ENCODE measurements around the gene FADS2.
A peak's percentile ranks its signal among the peaks of the same experiment; 100 is the strongest.

Gene FADS2

DNA sequence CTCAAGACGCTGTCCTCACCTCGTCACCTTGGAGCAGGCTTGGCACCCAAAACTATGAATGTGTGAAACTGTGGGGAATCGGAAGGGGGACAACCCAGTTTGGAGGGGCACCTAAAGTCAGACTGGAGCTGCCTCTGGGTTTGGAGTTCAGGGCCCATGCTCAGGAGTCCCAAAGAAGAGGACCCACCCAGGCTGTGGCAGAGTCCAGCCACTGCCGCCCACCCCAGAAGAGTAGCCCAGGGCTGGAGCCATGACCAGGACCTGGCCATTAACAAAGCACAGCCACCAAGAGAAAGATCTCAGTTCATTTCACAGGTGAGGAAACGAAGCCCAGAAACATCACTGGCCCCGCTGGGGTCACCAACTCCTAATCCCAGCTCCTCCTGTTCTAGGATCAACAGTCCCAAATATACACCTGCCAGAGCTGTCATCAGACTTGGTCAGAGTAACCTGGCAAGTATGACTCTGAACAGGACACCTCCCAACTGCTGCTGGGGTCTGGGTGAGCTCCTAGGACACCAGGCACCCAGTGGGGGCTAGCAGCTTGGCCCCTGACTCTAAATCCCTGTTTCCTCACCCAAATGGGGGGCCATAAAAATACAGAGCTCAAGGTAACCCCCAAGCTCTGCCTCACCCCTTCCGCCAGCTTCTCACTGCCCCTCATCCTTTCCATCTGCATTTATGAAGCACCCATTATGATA is 86.5 kb downstream of the FADS2 start:
- peaks cover 8% of the 10 kb centered on the region for H3K27me3 ChIP-seq (ENCODE audit: insufficient read depth, poor library complexity, severe bottlenecking)
- H3K36me3 ChIP-seq (ENCODE audit: low read depth) = no peaks in the 10 kb centered on the region
- H3K9me3 ChIP-seq (ENCODE audit: severe bottlenecking) = no peaks in the 10 kb centered on the region
- no peak overlapping the region for H3K4me3 ChIP-seq (ENCODE audit: severe bottlenecking)
- no peak for ATAC-seq (ENCODE audit: low read depth)
- no peak overlapping the region for H3K27ac ChIP-seq (ENCODE audit: poor library complexity, severe bottlenecking)
- no peaks in the 10 kb centered on the region for H3K4me1 ChIP-seq (ENCODE audit: insufficient read depth, poor library complexity, severe bottlenecking)
- no peak for DNase-seq (ENCODE audit: low spot score)
- TF ChIP-seq, protein P1, sequence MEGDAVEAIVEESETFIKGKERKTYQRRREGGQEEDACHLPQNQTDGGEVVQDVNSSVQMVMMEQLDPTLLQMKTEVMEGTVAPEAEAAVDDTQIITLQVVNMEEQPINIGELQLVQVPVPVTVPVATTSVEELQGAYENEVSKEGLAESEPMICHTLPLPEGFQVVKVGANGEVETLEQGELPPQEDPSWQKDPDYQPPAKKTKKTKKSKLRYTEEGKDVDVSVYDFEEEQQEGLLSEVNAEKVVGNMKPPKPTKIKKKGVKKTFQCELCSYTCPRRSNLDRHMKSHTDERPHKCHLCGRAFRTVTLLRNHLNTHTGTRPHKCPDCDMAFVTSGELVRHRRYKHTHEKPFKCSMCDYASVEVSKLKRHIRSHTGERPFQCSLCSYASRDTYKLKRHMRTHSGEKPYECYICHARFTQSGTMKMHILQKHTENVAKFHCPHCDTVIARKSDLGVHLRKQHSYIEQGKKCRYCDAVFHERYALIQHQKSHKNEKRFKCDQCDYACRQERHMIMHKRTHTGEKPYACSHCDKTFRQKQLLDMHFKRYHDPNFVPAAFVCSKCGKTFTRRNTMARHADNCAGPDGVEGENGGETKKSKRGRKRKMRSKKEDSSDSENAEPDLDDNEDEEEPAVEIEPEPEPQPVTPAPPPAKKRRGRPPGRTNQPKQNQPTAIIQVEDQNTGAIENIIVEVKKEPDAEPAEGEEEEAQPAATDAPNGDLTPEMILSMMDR (IDR thresholded peaks at IDR 0.05; ENCODE audit: poor library complexity, severe bottlenecking) = no peak

DNA sequence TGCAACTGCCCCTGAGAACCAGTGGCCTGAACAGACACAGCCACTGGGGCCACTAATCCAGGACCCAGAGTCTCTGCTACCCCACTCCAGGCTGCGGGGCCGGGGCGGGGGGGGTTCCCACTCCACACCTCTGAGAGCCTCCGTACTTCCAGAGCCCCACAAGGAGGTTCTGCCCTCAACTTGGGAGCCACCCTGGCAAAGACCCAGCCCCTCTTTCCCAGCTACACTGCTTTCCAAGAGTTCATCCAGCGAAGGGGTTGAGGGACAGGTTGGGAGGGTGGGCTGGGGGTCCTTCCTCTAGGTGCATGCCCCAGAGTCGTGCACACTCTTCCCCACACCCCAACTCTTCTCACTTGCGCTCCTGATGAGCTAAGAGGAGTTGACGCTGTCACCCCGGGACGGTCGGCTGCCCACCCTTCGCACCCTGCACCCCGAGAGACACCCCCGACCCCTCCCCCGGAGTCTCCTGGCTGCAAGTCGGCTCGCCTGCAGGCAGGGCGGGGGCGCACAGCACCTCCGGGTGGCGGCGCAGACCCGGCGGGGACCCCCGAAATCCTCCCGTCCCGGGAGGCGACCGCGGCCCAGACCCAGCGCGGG is 88.7 kb downstream of the FADS2 start:
- H3K27me3 ChIP-seq (ENCODE audit: insufficient read depth, poor library complexity, severe bottlenecking) = peaks cover 11% of the 10 kb centered on the region
- H3K4me3 ChIP-seq (ENCODE audit: severe bottlenecking) = peak overlapping the region; percentile 55
- peak; percentile 60 for DNase-seq (ENCODE audit: low spot score)
- H3K9me3 ChIP-seq (ENCODE audit: severe bottlenecking) = no peaks in the 10 kb centered on the region
- H3K27ac ChIP-seq (ENCODE audit: poor library complexity, severe bottlenecking) = no peak overlapping the region
- ATAC-seq (ENCODE audit: low read depth) = no peak
- TF ChIP-seq, protein P1 (IDR thresholded peaks at IDR 0.05; ENCODE audit: poor library complexity, severe bottlenecking) = no peak
- no peaks in the 10 kb centered on the region for H3K4me1 ChIP-seq (ENCODE audit: insufficient read depth, poor library complexity, severe bottlenecking)
- H3K36me3 ChIP-seq (ENCODE audit: low read depth) = no peaks in the 10 kb centered on the region

Measured in RWPE2 (cell line).